ENCODE data around the gene HDAC10.

GRCh38 chr22:50293441-50294318 lies 42.6 kb upstream of the HDAC10 start:
- TF ChIP-seq CTCF (IDR thresholded peaks at IDR 0.05), result peak in 3 of 6 experiments; percentile 36 to 51 (median 41)
- TF ChIP-seq POLR2A (IDR thresholded peaks at IDR 0.05), result peak; percentile 62 to 65
